Measurements from ENCODE around the gene PRR30. TPM values are rescaled to one million over a fixed set of nuclear protein-coding genes. Genes with fewer than 3 reads are reported as not detected.

The PRR30 gene
- total RNA-seq, 2 experiments from 2014 or later = not detected

- Mint-ChIP-seq H3K36me3 (ENCODE audit: low read depth) (no peaks in the 10 kb centered on the region), H3K9me3 (no peaks in the 10 kb centered on the region), H3K4me1 (peaks cover 12% of the 10 kb centered on the region), H3K27me3 (no peaks in the 10 kb centered on the region), H3K4me3 (no peak overlapping the region), H3K27ac (no peak overlapping the region)
- no peak for DNase-seq
- CTCF ChIA-PET = interaction anchor here (0.8 to 7.9 kb wide), 6 partner anchors 9 to 310 kb away, joined by 3 to 75 read pairs (median 4); partner anchors contain the start of genes ABHD1, PPM1G and TRIM54
- POLR2A ChIA-PET = no interaction called here
Measured at GRCh38 chr2:27099334-27099955, 39.8 kb downstream of the PRR30 start.

GRCh38 chr2:27097341-27097740, 41.9 kb downstream of the PRR30 start:
- Mint-ChIP-seq H3K36me3 (ENCODE audit: low read depth) (no peaks in the 10 kb centered on the region), H3K4me1 (peaks cover 12% of the 10 kb centered on the region), H3K4me3 (no peak overlapping the region), H3K27me3 (no peaks in the 10 kb centered on the region), H3K9me3 (no peaks in the 10 kb centered on the region), H3K27ac (no peak overlapping the region)
- ChIA-PET CTCF (interaction anchor here (0.9 to 7.9 kb wide), 9 partner anchors 10 to 207 kb away, joined by 3 to 75 read pairs (median 4); partner anchors contain the start of genes ABHD1, KHK, SLC30A3 and TRIM54), POLR2A (interaction anchor here (0.6 to 2.5 kb wide), 2 partner anchors 13 to 17 kb away, joined by 3 to 6 read pairs; no protein-coding TSS in a partner anchor)
- DNase-seq = no peak

GRCh38 chr2:27096748-27097297, 42.4 kb downstream of the PRR30 start:
- no peaks in the 10 kb centered on the region for H3K27me3 Mint-ChIP-seq
- no peaks in the 10 kb centered on the region for H3K36me3 Mint-ChIP-seq (ENCODE audit: low read depth)
- H3K9me3 Mint-ChIP-seq = no peaks in the 10 kb centered on the region
- no peak overlapping the region for H3K27ac Mint-ChIP-seq
- ChIA-PET CTCF (interaction anchor here (0.9 to 7.9 kb wide), 7 partner anchors 9 to 207 kb away, joined by 3 to 75 read pairs (median 6); partner anchors contain the start of genes ABHD1, KHK and TRIM54), POLR2A (interaction anchor here (0.6 to 2.5 kb wide), 5 partner anchors 9 to 152 kb away, joined by 3 to 6 read pairs (median 4); partner anchors contain the start of gene OST4)
- no peak for DNase-seq
- peaks cover 12% of the 10 kb centered on the region for H3K4me1 Mint-ChIP-seq
- H3K4me3 Mint-ChIP-seq = no peak overlapping the region

- no peaks in the 10 kb centered on the region for H3K9me3 Mint-ChIP-seq
- no peak overlapping the region for H3K4me3 Mint-ChIP-seq
- ChIA-PET CTCF (interaction anchor here (0.9 to 7.9 kb wide), 6 partner anchors 9 to 208 kb away, joined by 3 to 75 read pairs (median 8); partner anchors contain the start of genes ABHD1, KHK and TRIM54), POLR2A (interaction anchor here (0.6 to 2.5 kb wide), 8 partner anchors 9 to 184 kb away, joined by 3 to 6 read pairs (median 4); partner anchors contain the start of genes AGBL5 and OST4)
- H3K27ac Mint-ChIP-seq = no peak overlapping the region
- no peaks in the 10 kb centered on the region for H3K36me3 Mint-ChIP-seq (ENCODE audit: low read depth)
- peak; percentile 60 for DNase-seq
- H3K4me1 Mint-ChIP-seq = peaks cover 12% of the 10 kb centered on the region
- H3K27me3 Mint-ChIP-seq = no peaks in the 10 kb centered on the region
Measured at GRCh38 chr2:27095745-27096651, 43.2 kb downstream of the PRR30 start.

GRCh38 chr2:27095427-27095744, 43.8 kb downstream of the PRR30 start:
- CTCF ChIA-PET = interaction anchor here (0.9 to 7.9 kb wide), 3 partner anchors 8 to 185 kb away, joined by 3 to 75 read pairs (median 10); partner anchors contain the start of genes KHK and TRIM54
- H3K36me3 Mint-ChIP-seq (ENCODE audit: low read depth) = no peaks in the 10 kb centered on the region
- POLR2A ChIA-PET = interaction anchor here (1.0 to 2.3 kb wide), 5 partner anchors 10 to 185 kb away, joined by 3 to 6 read pairs (median 5); partner anchors contain the start of genes AGBL5 and OST4
- H3K27me3 Mint-ChIP-seq = no peaks in the 10 kb centered on the region
- H3K4me1 Mint-ChIP-seq = peaks cover 12% of the 10 kb centered on the region
- H3K9me3 Mint-ChIP-seq = no peaks in the 10 kb centered on the region
- no peak overlapping the region for H3K4me3 Mint-ChIP-seq
- H3K27ac Mint-ChIP-seq = no peak overlapping the region
- DNase-seq = no peak

GRCh38 chr2:27094353-27094984, 44.7 kb downstream of the PRR30 start:
- Mint-ChIP-seq H3K27ac (no peak overlapping the region), H3K9me3 (no peaks in the 10 kb centered on the region), H3K36me3 (ENCODE audit: low read depth) (no peaks in the 10 kb centered on the region), H3K27me3 (no peaks in the 10 kb centered on the region), H3K4me3 (no peak overlapping the region), H3K4me1 (peaks cover 13% of the 10 kb centered on the region)
- POLR2A ChIA-PET = interaction anchor here (2.3 kb wide), 1 partner anchor 43 kb away, joined by 6 read pairs; the partner anchor contains the start of gene AGBL5
- no peak for DNase-seq
- CTCF ChIA-PET = interaction anchor here (0.6 kb wide), 1 partner anchor 28 kb away, joined by 4 read pairs; no protein-coding TSS in a partner anchor

- no peaks in the 10 kb centered on the region for H3K27me3 Mint-ChIP-seq
- no peaks in the 10 kb centered on the region for H3K36me3 Mint-ChIP-seq (ENCODE audit: low read depth)
- POLR2A ChIA-PET = no interaction called here
- no peak overlapping the region for H3K4me3 Mint-ChIP-seq
- no peaks in the 10 kb centered on the region for H3K9me3 Mint-ChIP-seq
- peaks cover 13% of the 10 kb centered on the region for H3K4me1 Mint-ChIP-seq
- CTCF ChIA-PET = interaction anchor here (0.6 to 1.2 kb wide), 2 partner anchors 27 to 185 kb away, joined by 3 to 4 read pairs; no protein-coding TSS in a partner anchor
- DNase-seq = no peak
- H3K27ac Mint-ChIP-seq = no peak overlapping the region
Measured at GRCh38 chr2:27093430-27094352, 45.5 kb downstream of the PRR30 start.

- no peak overlapping the region for H3K27ac Mint-ChIP-seq
- no peak overlapping the region for H3K4me3 Mint-ChIP-seq
- H3K27me3 Mint-ChIP-seq = no peaks in the 10 kb centered on the region
- no peak for DNase-seq
- H3K4me1 Mint-ChIP-seq = peaks cover 14% of the 10 kb centered on the region
- ChIA-PET CTCF (interaction anchor here (1.2 kb wide), 1 partner anchor 186 kb away, joined by 3 read pairs; no protein-coding TSS in a partner anchor), POLR2A (interaction anchor here (0.8 kb wide), 1 partner anchor 12 kb away, joined by 3 read pairs; no protein-coding TSS in a partner anchor)
- H3K9me3 Mint-ChIP-seq = no peaks in the 10 kb centered on the region
- H3K36me3 Mint-ChIP-seq (ENCODE audit: low read depth) = no peaks in the 10 kb centered on the region
Measured at GRCh38 chr2:27092696-27093429, 46.3 kb downstream of the PRR30 start.

GRCh38 chr2:27091746-27092695, 47.2 kb downstream of the PRR30 start:
- peaks cover 23% of the 10 kb centered on the region for H3K4me1 Mint-ChIP-seq
- no peak overlapping the region for H3K4me3 Mint-ChIP-seq
- H3K36me3 Mint-ChIP-seq (ENCODE audit: low read depth) = no peaks in the 10 kb centered on the region
- ChIA-PET POLR2A (interaction anchor here (0.8 to 11.8 kb wide), 2 partner anchors 11 to 39 kb away, joined by 3 to 107 read pairs; partner anchors contain the start of gene AGBL5), CTCF (no interaction called here)
- no peak overlapping the region for H3K27ac Mint-ChIP-seq
- H3K9me3 Mint-ChIP-seq = no peaks in the 10 kb centered on the region
- DNase-seq = no peak
- no peaks in the 10 kb centered on the region for H3K27me3 Mint-ChIP-seq

Data from activated CD4-positive, alpha-beta memory T cell treated with anti-CD3 and anti-CD28 coated beads, Interleukin-2, amount 10 ng/mL, durations not matched to agents 7 days and 5 days (primary cell).